GM10266 (cell line): ENCODE data around the gene TIE1.

Experiments used
- DNase-seq: peaks from one replicate; pipeline ENCODE4 v3.0.0; 2012; ENCODE audit errors: extremely low spot score
- CTCF ChIP-seq: IDR thresholded peaks from 2 replicates; pipeline ENCODE4 v1.5.1; 2012; ENCODE audit warnings: mild to moderate bottlenecking, low read depth; ENCODE audit not compliant: control insufficient read depth, insufficient read depth; ENCODE audit errors: missing control alignments

The TIE1 gene

GRCh38 chr1:43293176-43293575 lies 7.6 kb upstream of the TIE1 start:
- no peak for DNase-seq
- TF ChIP-seq CTCF = no peak

- no peak for TF ChIP-seq CTCF
- no peak for DNase-seq
Observed at GRCh38 chr1:43293896-43294760, 6.7 kb upstream of the TIE1 start.

GRCh38 chr1:43294761-43295160 lies 6.0 kb upstream of the TIE1 start:
- no peak for TF ChIP-seq CTCF
- DNase-seq = no peak

- DNase-seq = no peak
- no peak for TF ChIP-seq CTCF
Observed at GRCh38 chr1:43296207-43296606, 4.6 kb upstream of the TIE1 start.

GRCh38 chr1:43298055-43298454 lies 2.7 kb upstream of the TIE1 start:
- DNase-seq = no peak
- no peak for TF ChIP-seq CTCF

- no peak for TF ChIP-seq CTCF
- DNase-seq = no peak
Observed at GRCh38 chr1:43299101-43299500, 1.7 kb upstream of the TIE1 start.

- no peak for TF ChIP-seq CTCF
- DNase-seq = no peak
Observed at GRCh38 chr1:43302201-43302600, 1.4 kb downstream of the TIE1 start.
